KMS-11 (cell line): Measurements from ENCODE around the gene SART3.

Source experiments
- H2AFZ ChIP-seq: fragments of 200-600 bp; sonication (generic); 2 replicates; pipeline ENCODE4 v1.6.1; 2016; ENCODE audit warnings: antibody characterized with exemption, mixed run types, low read depth
- H3K27ac ChIP-seq: fragments of 200-600 bp; sonication (generic); 2 replicates; pipeline ENCODE4 v1.6.1; 2016; ENCODE audit warnings: mild to moderate bottlenecking, mixed run types
- H3K27me3 ChIP-seq: fragments of 200-600 bp; sonication (generic); 2 replicates; pipeline ENCODE4 v1.6.1; 2017; ENCODE audit warnings: mild to moderate bottlenecking, low read depth, mixed run types, moderate library complexity; ENCODE audit not compliant: insufficient read depth
- H3K36me3 ChIP-seq: fragments of 200-600 bp; sonication (generic); 2 replicates; pipeline ENCODE4 v1.6.1; 2017; ENCODE audit warnings: mild to moderate bottlenecking, mixed run types; ENCODE audit not compliant: insufficient read depth
- H3K4me1 ChIP-seq: fragments of 200-600 bp; sonication (generic); 2 replicates; pipeline ENCODE4 v1.6.1; 2016; ENCODE audit warnings: mild to moderate bottlenecking, low read depth, mixed run types; ENCODE audit not compliant: poor library complexity, severe bottlenecking
- H3K4me2 ChIP-seq: fragments of 200-600 bp; sonication (generic); 2 replicates; pipeline ENCODE4 v1.7.0; 2016; ENCODE audit warnings: mild to moderate bottlenecking, mixed run types
- H3K4me3 ChIP-seq: fragments of 200-600 bp; sonication (generic); IDR thresholded peaks from 2 replicates; pipeline ENCODE4 v1.6.1; 2017; ENCODE audit warnings: low read depth, low read length, mixed read lengths; ENCODE audit not compliant: insufficient read depth
- H3K79me2 ChIP-seq: fragments of 200-600 bp; sonication (generic); 2 replicates; pipeline ENCODE4 v1.6.1; 2016; ENCODE audit warnings: low read depth, mixed run types; ENCODE audit not compliant: insufficient read depth
- H3K9ac ChIP-seq: fragments of 200-600 bp; sonication (generic); 2 replicates; pipeline ENCODE4 v1.6.1; 2016; ENCODE audit warnings: mild to moderate bottlenecking, mixed run types
- H4K20me1 ChIP-seq: fragments of 200-600 bp; sonication (generic); 2 replicates; pipeline ENCODE4 v1.6.1; 2016; ENCODE audit warnings: mild to moderate bottlenecking, mixed run types; ENCODE audit not compliant: insufficient read depth
- TF ChIP-seq, protein P1 (sequence below): fragments of 200-600 bp; sonication (generic); conservative IDR thresholded peaks from 2 replicates; pipeline ENCODE4 v1.6.1; 2017; ENCODE audit warnings: low read depth, mild to moderate bottlenecking, antibody characterized with exemption, low read length, moderate library complexity, mixed read lengths

SART3 gene

DNA sequence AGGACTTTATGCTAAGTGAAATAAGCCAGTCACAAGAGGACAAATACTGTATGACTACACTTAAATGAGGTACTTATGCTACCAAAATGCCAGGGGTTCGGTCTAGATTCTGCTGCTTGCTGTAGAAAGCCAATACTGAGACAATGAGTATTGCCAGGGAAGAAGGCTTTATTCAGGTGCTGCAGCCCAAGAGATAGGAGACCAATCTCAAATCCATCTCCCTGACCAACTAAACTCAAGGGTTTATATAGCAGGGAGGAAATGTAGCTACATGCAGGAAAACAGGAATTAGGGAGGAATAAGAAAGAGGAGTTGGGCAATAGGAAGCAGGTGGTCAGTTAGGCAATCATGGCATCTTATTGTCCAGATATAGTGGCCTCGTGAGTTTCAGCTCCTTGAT is 58.1 kb downstream of the SART3 start:
- no peak overlapping the region for H2AFZ ChIP-seq
- H3K27me3 ChIP-seq: no peaks in the 10 kb centered on the region
- no peak overlapping the region for H3K27ac ChIP-seq

DNA sequence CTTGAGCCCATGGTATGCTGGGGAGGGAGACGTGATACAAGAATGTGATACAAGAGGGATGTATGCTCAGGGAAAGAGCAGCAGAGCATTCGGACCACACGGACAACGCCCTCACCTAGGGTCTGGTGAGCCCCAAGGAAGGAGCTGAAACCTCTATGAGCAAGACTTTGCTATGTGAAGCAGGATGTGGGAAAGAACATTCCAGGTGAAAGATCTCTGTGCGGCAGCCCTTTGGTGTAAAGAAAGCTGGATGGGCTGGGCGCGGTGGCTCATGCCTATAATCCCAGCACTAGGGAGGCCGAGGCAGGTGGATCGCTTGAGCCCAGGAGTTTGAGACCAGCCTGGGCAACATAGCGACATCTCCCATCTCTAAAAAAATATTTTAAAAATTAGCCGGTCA is 62.8 kb downstream of the SART3 start:
- no peak overlapping the region for H3K4me3 ChIP-seq
- no peaks in the 10 kb centered on the region for H3K36me3 ChIP-seq
- no peak overlapping the region for H2AFZ ChIP-seq
- TF ChIP-seq, protein P1, sequence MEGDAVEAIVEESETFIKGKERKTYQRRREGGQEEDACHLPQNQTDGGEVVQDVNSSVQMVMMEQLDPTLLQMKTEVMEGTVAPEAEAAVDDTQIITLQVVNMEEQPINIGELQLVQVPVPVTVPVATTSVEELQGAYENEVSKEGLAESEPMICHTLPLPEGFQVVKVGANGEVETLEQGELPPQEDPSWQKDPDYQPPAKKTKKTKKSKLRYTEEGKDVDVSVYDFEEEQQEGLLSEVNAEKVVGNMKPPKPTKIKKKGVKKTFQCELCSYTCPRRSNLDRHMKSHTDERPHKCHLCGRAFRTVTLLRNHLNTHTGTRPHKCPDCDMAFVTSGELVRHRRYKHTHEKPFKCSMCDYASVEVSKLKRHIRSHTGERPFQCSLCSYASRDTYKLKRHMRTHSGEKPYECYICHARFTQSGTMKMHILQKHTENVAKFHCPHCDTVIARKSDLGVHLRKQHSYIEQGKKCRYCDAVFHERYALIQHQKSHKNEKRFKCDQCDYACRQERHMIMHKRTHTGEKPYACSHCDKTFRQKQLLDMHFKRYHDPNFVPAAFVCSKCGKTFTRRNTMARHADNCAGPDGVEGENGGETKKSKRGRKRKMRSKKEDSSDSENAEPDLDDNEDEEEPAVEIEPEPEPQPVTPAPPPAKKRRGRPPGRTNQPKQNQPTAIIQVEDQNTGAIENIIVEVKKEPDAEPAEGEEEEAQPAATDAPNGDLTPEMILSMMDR: no peak
- no peak overlapping the region for H3K27ac ChIP-seq
- H3K9ac ChIP-seq: no peak overlapping the region
- H3K4me1 ChIP-seq: no peaks in the 10 kb centered on the region
- H3K79me2 ChIP-seq: no peaks in the 10 kb centered on the region
- H3K4me2 ChIP-seq: no peak overlapping the region
- H3K27me3 ChIP-seq: no peaks in the 10 kb centered on the region
- no peaks in the 10 kb centered on the region for H4K20me1 ChIP-seq

More for the DNA sequence above, 58.1 kb downstream of the SART3 start:
- TF ChIP-seq, protein P1: no peak
- Histone ChIP-seq H4K20me1 (no peaks in the 10 kb centered on the region), H3K4me2 (no peak overlapping the region), H3K4me3 (no peak overlapping the region), H3K9ac (no peak overlapping the region), H3K4me1 (no peaks in the 10 kb centered on the region), H3K36me3 (no peaks in the 10 kb centered on the region), H3K79me2 (no peaks in the 10 kb centered on the region)

DNA sequence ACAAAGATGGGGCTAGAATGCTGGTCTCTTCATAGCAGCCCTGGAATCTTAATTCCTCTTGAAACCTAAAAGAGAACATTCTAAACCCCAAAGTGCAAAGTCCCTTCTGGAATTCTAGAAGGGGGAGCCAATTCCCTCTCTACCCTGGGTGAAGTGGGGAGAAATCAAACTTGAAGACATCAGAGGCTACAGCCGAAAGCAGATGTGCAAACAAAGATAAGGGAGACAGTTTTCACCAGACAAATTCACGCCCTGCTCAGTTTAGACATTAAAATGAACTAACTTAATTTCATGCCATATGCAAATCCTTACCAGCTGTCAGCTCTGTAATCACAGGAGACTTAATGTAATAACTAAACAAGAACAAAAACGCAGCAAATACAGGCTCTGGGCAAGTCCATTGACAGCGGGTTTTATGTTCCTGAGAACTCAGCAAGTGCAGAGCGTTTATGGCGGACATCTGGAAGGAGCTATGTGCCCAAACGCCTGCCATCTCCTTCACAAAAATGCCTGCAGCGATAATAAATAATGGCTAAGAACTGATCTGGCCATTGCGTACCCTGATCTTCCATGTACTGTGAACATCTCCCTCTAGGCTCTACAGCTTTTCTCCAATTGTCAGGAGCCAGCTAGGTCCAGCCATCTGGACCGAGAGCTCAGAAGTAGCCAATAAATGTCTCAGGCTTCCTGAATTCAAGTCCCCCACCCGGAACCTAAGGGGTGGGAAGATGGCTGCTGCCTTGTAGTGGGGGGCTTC is 65.0 kb downstream of the SART3 start:
- H3K4me2 ChIP-seq: no peak overlapping the region
- no peaks in the 10 kb centered on the region for H3K27me3 ChIP-seq
- TF ChIP-seq, protein P1: no peak
- H3K27ac ChIP-seq: no peak overlapping the region
- H3K36me3 ChIP-seq: no peaks in the 10 kb centered on the region
- no peaks in the 10 kb centered on the region for H3K4me1 ChIP-seq
- H2AFZ ChIP-seq: no peak overlapping the region
- no peak overlapping the region for H3K9ac ChIP-seq
- H3K4me3 ChIP-seq: no peak overlapping the region
- no peaks in the 10 kb centered on the region for H3K79me2 ChIP-seq
- no peaks in the 10 kb centered on the region for H4K20me1 ChIP-seq

DNA sequence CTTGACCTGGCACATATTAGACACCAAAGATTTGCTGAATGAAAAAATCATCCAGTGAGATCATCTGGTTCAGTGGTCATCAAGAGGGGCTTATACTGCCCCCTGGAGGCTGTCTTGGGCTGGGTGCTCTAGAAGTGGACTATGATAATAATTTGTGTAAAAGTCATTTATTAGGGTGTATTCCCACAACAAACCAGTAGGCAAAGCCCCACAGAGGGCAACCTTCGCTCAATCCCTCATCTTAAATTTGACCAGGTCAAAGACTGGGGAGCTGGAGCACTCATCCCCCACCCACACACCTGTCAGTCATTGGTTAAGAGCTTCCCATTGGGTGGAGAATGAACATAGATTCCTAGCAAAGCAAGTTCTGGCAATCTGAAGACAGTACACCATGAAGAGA is 65.9 kb downstream of the SART3 start:
- TF ChIP-seq, protein P1: peak; percentile 70
- Histone ChIP-seq H3K79me2 (no peaks in the 10 kb centered on the region), H4K20me1 (no peaks in the 10 kb centered on the region), H3K36me3 (no peaks in the 10 kb centered on the region), H3K4me3 (no peak overlapping the region), H3K27me3 (no peaks in the 10 kb centered on the region), H3K27ac (no peak overlapping the region), H3K4me1 (no peaks in the 10 kb centered on the region), H3K9ac (no peak overlapping the region), H3K4me2 (no peak overlapping the region), H2AFZ (no peak overlapping the region)
